HepG2 (cell line): ENCODE data around the gene HDLBP. TPM values are rescaled to one million over a fixed set of nuclear protein-coding genes. Genes with fewer than 3 reads are reported as not detected.
A peak's percentile ranks its signal among the peaks of the same experiment; 100 is the strongest.

Experiments
- ASH2L ChIP-seq: fragments of 300-600, 200-600 bp; sonication (generic); IDR thresholded peaks from 2 replicates; pipeline ENCODE4 v1.7.0; 2017; ENCODE audit warnings: low read depth, mild to moderate bottlenecking, moderate library complexity, mixed read lengths, low read length; ENCODE audit not compliant: insufficient read length
- ATF5 ChIP-seq: sonication (generic); formaldehyde crosslinking; IDR thresholded peaks from 2 replicates; pipeline ENCODE4 v1.4.0; 2020; ENCODE audit warnings: mild to moderate bottlenecking, low read depth, missing genetic modification reagents
- CREB3 ChIP-seq: sonication (generic); formaldehyde crosslinking; IDR thresholded peaks from 2 replicates; pipeline ENCODE4 v1.5.0; 2020; ENCODE audit warnings: missing genetic modification reagents
- FOSL2 ChIP-seq: sonication (generic); formaldehyde crosslinking; IDR thresholded peaks from 2 replicates; pipeline ENCODE4 v1.4.0; 2020; ENCODE audit warnings: missing genetic modification reagents
- HMGXB4 ChIP-seq, 2 experiments: sonication (generic) in 1 of 2; formaldehyde crosslinking in 1 of 2; IDR thresholded peaks; 2 replicates each; pipeline versions ENCODE4 v1.4.0 to v1.6.1; 2018 to 2020; ENCODE audit warnings: missing genetic modification reagents in 2 of 2, borderline replicate concordance in 1 of 2, low read depth in 1 of 2, mild to moderate bottlenecking in 1 of 2, missing biosample characterization in 1 of 2
- MIER3 ChIP-seq: IDR thresholded peaks from 2 replicates; pipeline ENCODE4 v1.6.1; 2016; ENCODE audit warnings: missing compliant biosample characterization, borderline replicate concordance
- MXI1 ChIP-seq: IDR thresholded peaks from 3 replicates; pipeline ENCODE4 v1.6.1; 2012; ENCODE audit warnings: low read depth, low read length, inconsistent platforms, borderline replicate concordance
- XBP1 ChIP-seq: sonication (generic); formaldehyde crosslinking; IDR thresholded peaks from 2 replicates; pipeline ENCODE4 v1.5.0; 2020; ENCODE audit warnings: missing genetic modification reagents
- ZNF446 ChIP-seq: sonication (generic); formaldehyde crosslinking; IDR thresholded peaks from 2 replicates; pipeline ENCODE4 v1.5.0; 2020; ENCODE audit warnings: mild to moderate bottlenecking, missing genetic modification reagents
- ZNF503 ChIP-seq: sonication (generic); formaldehyde crosslinking; IDR thresholded peaks from 2 replicates; pipeline ENCODE4 v1.4.0; 2020; ENCODE audit warnings: missing genetic modification reagents
- ZNF510 ChIP-seq: sonication (generic); formaldehyde crosslinking; IDR thresholded peaks from 2 replicates; pipeline ENCODE4 v1.4.0; 2020; ENCODE audit warnings: low read depth, mild to moderate bottlenecking, missing genetic modification reagents
- ZNF609 ChIP-seq: sonication (generic); formaldehyde crosslinking; IDR thresholded peaks from 2 replicates; pipeline ENCODE4 v1.4.0; 2020; ENCODE audit warnings: mild to moderate bottlenecking, missing genetic modification reagents, borderline replicate concordance
- polyA plus RNA-seq, 8 experiments: library from polyadenylated mRNA; depleted of rRNA in 3 of 8; stranded (reverse) in 7 of 8; unstranded in 1 of 8; fragments of >200 nt; fragmentation: Illumina TruSeq in 4 of 8; extraction: Trizol in 4 of 8; gene quantifications; 2 replicates each; pipeline versions ENCODE4 v1.2.1 to v1.2.3, GENCODE V29; 2011 to 2016; ENCODE audit warnings: low read depth in 4 of 8, missing spikeins in 1 of 8, mixed read lengths in 1 of 8; ENCODE audit not compliant: insufficient read depth in 1 of 8
- total RNA-seq, 5 experiments: library from RNA; depleted of rRNA; stranded (reverse); fragments of >200 nt; fragmentation: Illumina TruSeq; extraction: Trizol; gene quantifications; 2 replicates each; pipeline ENCODE4 v1.2.3, GENCODE V29; 2016; ENCODE audit warnings: low read depth in 1 of 5

Gene HDLBP
- total and polyA plus RNA-seq, 2 of the 13 experiments (the other 11 are each of a cell fraction or from before 2014, with no cell fraction given), result 464 to 707 TPM

- TF ChIP-seq ZNF609 (CRISPR knock-in tag), result 0 out of 2 replicates have a peak, but pooled peaks have one; percentile 20
- TF ChIP-seq ATF5, result no peak
- TF ChIP-seq HMGXB4 (CRISPR knock-in tag; IDR thresholded peaks at IDR 0.05; ENCODE audit: borderline replicate concordance in 1 of 2, low read depth in 1 of 2), result peak in 1 of 2 experiments; percentile 34; a peak in 1 of 4 replicates
- TF ChIP-seq XBP1, result no peak
- peak; percentile 67; the same call in 1 of the 2 replicates for TF ChIP-seq ZNF510 (CRISPR knock-in tag)
- 0 out of 2 replicates have a peak, but pooled peaks have one; percentile 52 for TF ChIP-seq CREB3 (CRISPR knock-in tag)
- 0 out of 2 replicates have a peak, but pooled peaks have one; percentile 11 for TF ChIP-seq MIER3 (CRISPR knock-in tag)
- no peak for TF ChIP-seq FOSL2
- 0 out of 3 replicates have a peak, but pooled peaks have one; percentile 55 for TF ChIP-seq MXI1
- TF ChIP-seq ASH2L, result peak; percentile 3
- TF ChIP-seq ZNF446 (CRISPR knock-in tag), result no peak
- peak; percentile 31; the same call in 1 of the 2 replicates for TF ChIP-seq ZNF503
Observed at GRCh38 chr2:241350530-241350877, 35.0 kb upstream of the HDLBP start (continued).
